MM.1S (cell line): ENCODE results near the gene JAK2.

ENCODE experiments used
- EZH2phosphoT487 ChIP-seq: fragments of 300-600 bp; sonication (generic); IDR thresholded peaks from 2 replicates; pipeline ENCODE4 v1.6.1; 2018; ENCODE audit warnings: antibody characterized with exemption, low read length
- TF ChIP-seq, protein P1 (sequence below): fragments of 300-600 bp; sonication (generic); IDR thresholded peaks from 2 replicates; pipeline ENCODE4 v1.5.1; 2016; ENCODE audit warnings: antibody characterized with exemption, low read length, mixed read lengths

DNA sequence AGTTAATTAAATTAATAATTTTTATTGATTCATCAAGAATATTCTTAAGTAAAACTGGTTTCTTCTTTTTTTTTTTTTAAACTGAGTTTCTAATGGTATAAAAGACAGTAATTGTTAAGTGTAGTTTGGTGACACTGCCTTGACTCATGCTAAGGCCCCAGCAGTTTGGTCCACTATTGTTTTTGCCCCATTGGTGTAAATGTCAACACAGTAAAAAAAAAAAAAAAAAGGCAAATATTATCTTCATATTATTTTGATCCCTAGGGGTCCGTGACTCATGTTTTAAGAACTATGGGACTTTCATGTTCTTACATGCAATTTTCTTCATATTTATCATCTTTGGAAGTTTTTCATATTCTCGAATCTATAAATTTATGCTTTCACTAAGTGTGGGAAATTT lies 29.2 kb upstream of the JAK2 start:
- TF ChIP-seq, protein P1, sequence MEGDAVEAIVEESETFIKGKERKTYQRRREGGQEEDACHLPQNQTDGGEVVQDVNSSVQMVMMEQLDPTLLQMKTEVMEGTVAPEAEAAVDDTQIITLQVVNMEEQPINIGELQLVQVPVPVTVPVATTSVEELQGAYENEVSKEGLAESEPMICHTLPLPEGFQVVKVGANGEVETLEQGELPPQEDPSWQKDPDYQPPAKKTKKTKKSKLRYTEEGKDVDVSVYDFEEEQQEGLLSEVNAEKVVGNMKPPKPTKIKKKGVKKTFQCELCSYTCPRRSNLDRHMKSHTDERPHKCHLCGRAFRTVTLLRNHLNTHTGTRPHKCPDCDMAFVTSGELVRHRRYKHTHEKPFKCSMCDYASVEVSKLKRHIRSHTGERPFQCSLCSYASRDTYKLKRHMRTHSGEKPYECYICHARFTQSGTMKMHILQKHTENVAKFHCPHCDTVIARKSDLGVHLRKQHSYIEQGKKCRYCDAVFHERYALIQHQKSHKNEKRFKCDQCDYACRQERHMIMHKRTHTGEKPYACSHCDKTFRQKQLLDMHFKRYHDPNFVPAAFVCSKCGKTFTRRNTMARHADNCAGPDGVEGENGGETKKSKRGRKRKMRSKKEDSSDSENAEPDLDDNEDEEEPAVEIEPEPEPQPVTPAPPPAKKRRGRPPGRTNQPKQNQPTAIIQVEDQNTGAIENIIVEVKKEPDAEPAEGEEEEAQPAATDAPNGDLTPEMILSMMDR, result no peak
- TF ChIP-seq EZH2phosphoT487, result no peak
